ENCODE results near the gene ANXA8L1. TPM values are rescaled to one million over a fixed set of nuclear protein-coding genes. Genes with fewer than 3 reads are reported as not detected.
"Not testable (repeated sequence)": the region's sequence is repeated elsewhere in the genome, so short reads cannot be mapped to it uniquely, and the experiment has no call there.

ANXA8L1 gene
- total and polyA plus RNA-seq, 2 donors: 8.6 to 46.1 TPM

- not testable (repeated sequence) for H3K4me1 ChIP-seq (ENCODE audit: control insufficient read depth in 2 of 2, insufficient read depth in 2 of 2, low read length in 2 of 2); H3K36me3 ChIP-seq (ENCODE audit: control insufficient read depth in 2 of 2, insufficient read depth in 2 of 2, low read length in 1 of 2); H3K9me3 ChIP-seq (ENCODE audit: control insufficient read depth in 2 of 2, insufficient read depth in 1 of 2, low read length in 1 of 2); H3K27ac ChIP-seq (ENCODE audit: low read depth in 1 of 2, low read length in 1 of 2); H3K27me3 ChIP-seq (ENCODE audit: control insufficient read depth in 2 of 2, insufficient read depth in 1 of 2, low read length in 1 of 2); H3K4me3 ChIP-seq (ENCODE audit: low read length in 2 of 2); DNase-seq (ENCODE audit: low read depth in 6 of 9, low spot score in 9 of 9)
- WGBS: no CpG with 5 or more reads among the region's 4 CpGs
Measured at GRCh38 chr10:46386694-46387093, 11.1 kb downstream of the ANXA8L1 start.

GRCh38 chr10:46387309-46387902 lies 11.8 kb downstream of the ANXA8L1 start:
- H3K4me1 ChIP-seq (ENCODE audit: control insufficient read depth in 2 of 2, insufficient read depth in 2 of 2, low read length in 2 of 2); DNase-seq (ENCODE audit: low read depth in 6 of 9, low spot score in 9 of 9); H3K27me3 ChIP-seq (ENCODE audit: control insufficient read depth in 2 of 2, insufficient read depth in 1 of 2, low read length in 1 of 2); H3K36me3 ChIP-seq (ENCODE audit: control insufficient read depth in 2 of 2, insufficient read depth in 2 of 2, low read length in 1 of 2); H3K27ac ChIP-seq (ENCODE audit: low read depth in 1 of 2, low read length in 1 of 2); H3K9me3 ChIP-seq (ENCODE audit: control insufficient read depth in 2 of 2, insufficient read depth in 1 of 2, low read length in 1 of 2); H3K4me3 ChIP-seq (ENCODE audit: low read length in 2 of 2): not testable (repeated sequence)
- WGBS: no CpG with 5 or more reads among the region's 11 CpGs

- not testable (repeated sequence) for H3K9me3 ChIP-seq (ENCODE audit: control insufficient read depth in 2 of 2, insufficient read depth in 1 of 2, low read length in 1 of 2); H3K4me1 ChIP-seq (ENCODE audit: control insufficient read depth in 2 of 2, insufficient read depth in 2 of 2, low read length in 2 of 2)
- 97% methylated on average over 4 of the region's 6 CpGs for WGBS
Measured at GRCh38 chr10:46391422-46391821, 15.8 kb downstream of the ANXA8L1 start.

GRCh38 chr10:46396441-46397279 lies 21.1 kb downstream of the ANXA8L1 start:
- DNase-seq (ENCODE audit: low read depth in 6 of 9, low spot score in 9 of 9); H3K9me3 ChIP-seq (ENCODE audit: control insufficient read depth in 2 of 2, insufficient read depth in 1 of 2, low read length in 1 of 2); H3K4me3 ChIP-seq (ENCODE audit: low read length in 2 of 2); H3K27ac ChIP-seq (ENCODE audit: low read depth in 1 of 2, low read length in 1 of 2); H3K27me3 ChIP-seq (ENCODE audit: control insufficient read depth in 2 of 2, insufficient read depth in 1 of 2, low read length in 1 of 2); H3K4me1 ChIP-seq (ENCODE audit: control insufficient read depth in 2 of 2, insufficient read depth in 2 of 2, low read length in 2 of 2); H3K36me3 ChIP-seq (ENCODE audit: control insufficient read depth in 2 of 2, insufficient read depth in 2 of 2, low read length in 1 of 2): not testable (repeated sequence)
- 90% methylated on average over 8 of the region's 8 CpGs for WGBS

More at GRCh38 chr10:46391422-46391821, 15.8 kb downstream of the ANXA8L1 start:
- not testable (repeated sequence) for DNase-seq (ENCODE audit: low read depth in 6 of 9, low spot score in 9 of 9); H3K36me3 ChIP-seq (ENCODE audit: control insufficient read depth in 2 of 2, insufficient read depth in 2 of 2, low read length in 1 of 2); H3K4me3 ChIP-seq (ENCODE audit: low read length in 2 of 2); H3K27ac ChIP-seq (ENCODE audit: low read depth in 1 of 2, low read length in 1 of 2); H3K27me3 ChIP-seq (ENCODE audit: control insufficient read depth in 2 of 2, insufficient read depth in 1 of 2, low read length in 1 of 2)

GRCh38 chr10:46397767-46398166 lies 22.2 kb downstream of the ANXA8L1 start:
- WGBS: 78% methylated on average over 6 of the region's 14 CpGs
- H3K9me3 ChIP-seq (ENCODE audit: control insufficient read depth in 2 of 2, insufficient read depth in 1 of 2, low read length in 1 of 2); H3K4me3 ChIP-seq (ENCODE audit: low read length in 2 of 2); DNase-seq (ENCODE audit: low read depth in 6 of 9, low spot score in 9 of 9); H3K27me3 ChIP-seq (ENCODE audit: control insufficient read depth in 2 of 2, insufficient read depth in 1 of 2, low read length in 1 of 2); H3K36me3 ChIP-seq (ENCODE audit: control insufficient read depth in 2 of 2, insufficient read depth in 2 of 2, low read length in 1 of 2); H3K4me1 ChIP-seq (ENCODE audit: control insufficient read depth in 2 of 2, insufficient read depth in 2 of 2, low read length in 2 of 2): not testable (repeated sequence)
- H3K27ac ChIP-seq (ENCODE audit: low read depth in 1 of 2, low read length in 1 of 2): peak overlapping the region in 1 of 2 donors; percentile 31

GRCh38 chr10:46398212-46398886 lies 22.8 kb downstream of the ANXA8L1 start:
- WGBS: 16% methylated on average over 10 of the region's 35 CpGs
- not testable (repeated sequence) for H3K4me3 ChIP-seq (ENCODE audit: low read length in 2 of 2); H3K27ac ChIP-seq (ENCODE audit: low read depth in 1 of 2, low read length in 1 of 2); H3K9me3 ChIP-seq (ENCODE audit: control insufficient read depth in 2 of 2, insufficient read depth in 1 of 2, low read length in 1 of 2); H3K36me3 ChIP-seq (ENCODE audit: control insufficient read depth in 2 of 2, insufficient read depth in 2 of 2, low read length in 1 of 2); H3K4me1 ChIP-seq (ENCODE audit: control insufficient read depth in 2 of 2, insufficient read depth in 2 of 2, low read length in 2 of 2); H3K27me3 ChIP-seq (ENCODE audit: control insufficient read depth in 2 of 2, insufficient read depth in 1 of 2, low read length in 1 of 2)
- peak in 1 of 9 donors; percentile 12 for DNase-seq (ENCODE audit: low read depth in 6 of 9, low spot score in 9 of 9)

GRCh38 chr10:46409556-46409955 lies 34.0 kb downstream of the ANXA8L1 start:
- H3K4me3 ChIP-seq (ENCODE audit: low read length in 2 of 2); H3K36me3 ChIP-seq (ENCODE audit: control insufficient read depth in 2 of 2, insufficient read depth in 2 of 2, low read length in 1 of 2); DNase-seq (ENCODE audit: low read depth in 6 of 9, low spot score in 9 of 9); H3K27ac ChIP-seq (ENCODE audit: low read depth in 1 of 2, low read length in 1 of 2); H3K27me3 ChIP-seq (ENCODE audit: control insufficient read depth in 2 of 2, insufficient read depth in 1 of 2, low read length in 1 of 2); H3K4me1 ChIP-seq (ENCODE audit: control insufficient read depth in 2 of 2, insufficient read depth in 2 of 2, low read length in 2 of 2); H3K9me3 ChIP-seq (ENCODE audit: control insufficient read depth in 2 of 2, insufficient read depth in 1 of 2, low read length in 1 of 2): not testable (repeated sequence)
- over 99% methylated on average over 3 of the region's 3 CpGs for WGBS

- H3K4me3 ChIP-seq (ENCODE audit: low read length in 2 of 2); DNase-seq (ENCODE audit: low read depth in 6 of 9, low spot score in 9 of 9): not testable (repeated sequence)
Measured at GRCh38 chr10:46411123-46411522, 35.5 kb downstream of the ANXA8L1 start.

GRCh38 chr10:46412665-46413064 lies 37.1 kb downstream of the ANXA8L1 start:
- not testable (repeated sequence) for H3K36me3 ChIP-seq (ENCODE audit: control insufficient read depth in 2 of 2, insufficient read depth in 2 of 2, low read length in 1 of 2); H3K9me3 ChIP-seq (ENCODE audit: control insufficient read depth in 2 of 2, insufficient read depth in 1 of 2, low read length in 1 of 2); H3K4me3 ChIP-seq (ENCODE audit: low read length in 2 of 2); DNase-seq (ENCODE audit: low read depth in 6 of 9, low spot score in 9 of 9); H3K27me3 ChIP-seq (ENCODE audit: control insufficient read depth in 2 of 2, insufficient read depth in 1 of 2, low read length in 1 of 2); H3K4me1 ChIP-seq (ENCODE audit: control insufficient read depth in 2 of 2, insufficient read depth in 2 of 2, low read length in 2 of 2); H3K27ac ChIP-seq (ENCODE audit: low read depth in 1 of 2, low read length in 1 of 2)
- no CpG with 5 or more reads among the region's 5 CpGs for WGBS

More at GRCh38 chr10:46411123-46411522, 35.5 kb downstream of the ANXA8L1 start:
- not testable (repeated sequence) for H3K27me3 ChIP-seq (ENCODE audit: control insufficient read depth in 2 of 2, insufficient read depth in 1 of 2, low read length in 1 of 2); H3K36me3 ChIP-seq (ENCODE audit: control insufficient read depth in 2 of 2, insufficient read depth in 2 of 2, low read length in 1 of 2); H3K27ac ChIP-seq (ENCODE audit: low read depth in 1 of 2, low read length in 1 of 2); H3K9me3 ChIP-seq (ENCODE audit: control insufficient read depth in 2 of 2, insufficient read depth in 1 of 2, low read length in 1 of 2); H3K4me1 ChIP-seq (ENCODE audit: control insufficient read depth in 2 of 2, insufficient read depth in 2 of 2, low read length in 2 of 2)
